CD14-positive monocyte (primary cell): Measurements from ENCODE around the gene PHLDA3. TPM values are rescaled to one million over a fixed set of nuclear protein-coding genes. Genes with fewer than 3 reads are reported as not detected.

Source experiments
- DNase-seq, 3 donors: peaks; one replicate each; pipeline ENCODE4 v3.0.0-alpha.2; 2011 to 2022
- H2AFZ ChIP-seq: 2 replicates; pipeline ENCODE4 v1.6.0; 2012; ENCODE audit warnings: mild to moderate bottlenecking, low read depth, low read length, inconsistent platforms; ENCODE audit not compliant: insufficient read depth, poor library complexity, severe bottlenecking
- H3K27ac ChIP-seq, 2 donors: 1 replicate in 1 of 2; 2 replicates in 1 of 2; pipeline ENCODE4 v1.5.1; 2012 to 2013; ENCODE audit warnings: low read length in 2 of 2, control low read depth in 1 of 2, inconsistent platforms in 1 of 2, low read depth in 1 of 2, mild to moderate bottlenecking in 1 of 2
- H3K27me3 ChIP-seq, 2 donors: one replicate each; pipeline versions ENCODE4 v1.6.0 to v1.6.1; 2011 to 2013; ENCODE audit warnings: low read length in 2 of 2; ENCODE audit not compliant: control insufficient read depth in 2 of 2, insufficient read depth in 2 of 2
- H3K36me3 ChIP-seq, 2 donors: replicated peaks in 1 of 2; 1 replicate in 1 of 2; 2 replicates in 1 of 2; pipeline versions ENCODE4 v1.5.1 to v1.6.1; 2012 to 2013; ENCODE audit warnings: low read length in 2 of 2, control low read depth in 1 of 2, inconsistent platforms in 1 of 2, mild to moderate bottlenecking in 1 of 2; ENCODE audit not compliant: insufficient read depth in 2 of 2, control insufficient read depth in 1 of 2
- H3K4me1 ChIP-seq, 2 donors: 1 replicate in 1 of 2; 2 replicates in 1 of 2; pipeline versions ENCODE4 v1.5.1 to v1.6.1; 2012 to 2013; ENCODE audit warnings: low read length in 2 of 2, control low read depth in 1 of 2, inconsistent platforms in 1 of 2, mild to moderate bottlenecking in 1 of 2, moderate library complexity in 1 of 2; ENCODE audit not compliant: insufficient read depth in 2 of 2, control insufficient read depth in 1 of 2
- H3K4me2 ChIP-seq: replicated peaks from 2 replicates; pipeline ENCODE3; 2012; ENCODE audit warnings: low read length, moderate library complexity, mild to moderate bottlenecking; ENCODE audit not compliant: poor library complexity, severe bottlenecking; ENCODE audit errors: extremely low read depth
- H3K4me3 ChIP-seq, 3 experiments: fragments of 200-600 bp in 1 of 3; sonication (generic) in 1 of 3; replicated peaks in 1 of 3; 1 replicate in 2 of 3; 2 replicates in 1 of 3; pipeline ENCODE4 v1.5.1; 2011 to 2013; ENCODE audit warnings: low read length in 3 of 3, mild to moderate bottlenecking in 3 of 3, control low read depth in 2 of 3, low read depth in 2 of 3, inconsistent platforms in 1 of 3, moderate library complexity in 1 of 3
- H3K79me2 ChIP-seq: 2 replicates; pipeline ENCODE4 v1.6.0; 2012; ENCODE audit warnings: mild to moderate bottlenecking, control low read depth, inconsistent platforms, low read length, moderate library complexity; ENCODE audit not compliant: insufficient read depth
- H3K9ac ChIP-seq: 2 replicates; pipeline ENCODE4 v1.6.0; 2017; ENCODE audit warnings: low read length, mild to moderate bottlenecking; ENCODE audit not compliant: insufficient read depth, poor library complexity, severe bottlenecking
- H3K9me3 ChIP-seq, 2 donors: replicated peaks in 1 of 2; 1 replicate in 1 of 2; 2 replicates in 1 of 2; pipeline versions ENCODE4 v1.5.1 to v1.6.1; 2012 to 2013; ENCODE audit warnings: low read length in 2 of 2, control low read depth in 1 of 2; ENCODE audit not compliant: control insufficient read depth in 1 of 2, insufficient read depth in 1 of 2
- H4K20me1 ChIP-seq: 2 replicates; pipeline ENCODE4 v1.6.0; 2012; ENCODE audit warnings: mild to moderate bottlenecking, low read length, control low read depth, moderate library complexity; ENCODE audit not compliant: insufficient read depth
- H3K27ac Mint-ChIP-seq, 7 donors: one replicate each; pipeline ENCODE4 v1.8.0; 2020; ENCODE audit warnings: mild to moderate bottlenecking in 7 of 7, mixed read lengths in 7 of 7, moderate library complexity in 6 of 7, inconsistent platforms in 2 of 7
- H3K27me3 Mint-ChIP-seq, 3 donors: one replicate each; pipeline ENCODE4 v1.8.0; 2021 to 2022; ENCODE audit warnings: low read depth in 3 of 3, mild to moderate bottlenecking in 3 of 3, mixed read lengths in 3 of 3, moderate library complexity in 3 of 3, inconsistent platforms in 1 of 3
- H3K36me3 Mint-ChIP-seq, 2 donors: one replicate each; pipeline ENCODE4 v1.8.0; 2020; ENCODE audit warnings: mixed read lengths in 2 of 2, inconsistent platforms in 1 of 2, mild to moderate bottlenecking in 1 of 2
- H3K4me1 Mint-ChIP-seq: one replicate; pipeline ENCODE4 v1.8.0; 2020; ENCODE audit warnings: mild to moderate bottlenecking, mixed read lengths
- H3K4me3 Mint-ChIP-seq, 2 donors: one replicate each; pipeline ENCODE4 v1.8.0; 2020; ENCODE audit warnings: mild to moderate bottlenecking in 2 of 2, mixed read lengths in 2 of 2, moderate library complexity in 1 of 2
- H3K9me3 Mint-ChIP-seq, 7 donors: one replicate each; pipeline ENCODE4 v1.8.0; 2020 to 2022; ENCODE audit warnings: mixed read lengths in 7 of 7, mild to moderate bottlenecking in 6 of 7, moderate library complexity in 6 of 7, inconsistent platforms in 2 of 7
- CTCF ChIP-seq: fragments of 200-600 bp; IDR thresholded peaks from one replicate; pipeline ENCODE4 v1.8.0; 2022; ENCODE audit warnings: antibody characterized with exemption, mild to moderate bottlenecking
- WGBS: methylation state at CpG from one replicate; pipeline ENCODE4 v1.1.5; 2013; ENCODE audit warnings: missing lambda C conversion rate; ENCODE audit not compliant: insufficient coverage; 5-methylcytosine and 5-hydroxymethylcytosine counted together
- intact Hi-C, 2 donors: fragments of 100-400 bp; cut with micrococcal nuclease; formaldehyde crosslinking; loops; one replicate each; pipeline versions ENCODE4 v1.15.0 to v1.15.1; 2023
- polyA plus RNA-seq, 3 donors: library from polyadenylated mRNA; depleted of rRNA in 1 of 3; unstranded in 2 of 3; stranded (reverse) in 1 of 3; fragments of 300-500 nt in 2 of 3; fragments of >200 nt in 1 of 3; fragmentation: Illumina TruSeq in 2 of 3; gene quantifications; 1 replicate in 2 of 3; 2 replicates in 1 of 3; pipeline ENCODE4 v1.2.3, GENCODE V29; 2012 to 2021

PHLDA3 gene
- polyA plus RNA-seq, 3 donors = 0.08 TPM; not detected in 2

GRCh38 chr1:201456499-201457309 lies 12.3 kb downstream of the PHLDA3 start:
- Histone ChIP-seq H3K4me3 (no peak overlapping the region), H3K4me2 (no peak overlapping the region), H3K9ac (no peak overlapping the region), H4K20me1 (no peaks in the 10 kb centered on the region), H3K27me3 (no peaks in the 10 kb centered on the region), H3K4me1 (peaks cover 13 to 21% of the 10 kb centered on the region in 2 donors), H3K9me3 (no peaks in the 10 kb centered on the region), H3K27ac (no peak overlapping the region), H3K79me2 (no peaks in the 10 kb centered on the region), H3K36me3 (no peaks in the 10 kb centered on the region), H2AFZ (peak overlapping the region; percentile 35)
- Mint-ChIP-seq H3K9me3 (no peaks in the 10 kb centered on the region), H3K27ac (peak overlapping the region in 3 of 7 donors; percentile 12 to 59 (median 44)), H3K36me3 (no peaks in the 10 kb centered on the region), H3K4me3 (no peak overlapping the region), H3K27me3 (peaks cover 2 to 5% (median 5%) of the 10 kb centered on the region in 3 donors), H3K4me1 (peaks cover 22% of the 10 kb centered on the region)
- DNase-seq = peak in 2 of 3 donors; percentile 32 to 76
- no peak for TF ChIP-seq CTCF
- intact Hi-C loops = no loop called here
- WGBS = no CpG with 5 or more reads among the region's 11 CpGs

GRCh38 chr1:201455098-201455497 lies 13.9 kb downstream of the PHLDA3 start:
- no peak overlapping the region for H3K4me3 ChIP-seq
- no peaks in the 10 kb centered on the region for H3K36me3 ChIP-seq
- Mint-ChIP-seq H3K4me3 (no peak overlapping the region), H3K9me3 (no peaks in the 10 kb centered on the region), H3K36me3 (no peaks in the 10 kb centered on the region), H3K4me1 (peaks cover 30% of the 10 kb centered on the region), H3K27ac (no peak overlapping the region), H3K27me3 (peaks cover 6 to 14% (median 6%) of the 10 kb centered on the region in 3 donors)
- H3K4me1 ChIP-seq = peaks cover 19 to 28% of the 10 kb centered on the region in 2 donors
- 88% methylated on average over 6 of the region's 6 CpGs for WGBS
- H3K9me3 ChIP-seq = no peaks in the 10 kb centered on the region
- no peaks in the 10 kb centered on the region for H3K79me2 ChIP-seq
- H4K20me1 ChIP-seq = no peaks in the 10 kb centered on the region
- H3K27me3 ChIP-seq = no peaks in the 10 kb centered on the region
- H3K27ac ChIP-seq = no peak overlapping the region
- no peak overlapping the region for H3K4me2 ChIP-seq
- no peak overlapping the region for H2AFZ ChIP-seq
- DNase-seq = no peak
- intact Hi-C loops = no loop called here
- TF ChIP-seq CTCF = no peak
- no peak overlapping the region for H3K9ac ChIP-seq
